Lung microvascular endothelial cell (primary cell): ENCODE data around the gene CDC42BPB. TPM values are rescaled to one million over a fixed set of nuclear protein-coding genes. Genes with fewer than 3 reads are reported as not detected.

Experiments used
- DNase-seq, 2 donors: peaks; one replicate each; pipeline versions ENCODE4 v3.0.0 to v3.0.0-alpha.2; 2010; ENCODE audit warnings: low read depth in 2 of 2
- total RNA-seq: library from RNA; depleted of rRNA; stranded (reverse); fragments of >200 nt; gene quantifications from 2 replicates; pipeline ENCODE4 v1.2.1, GENCODE V29; 2014

The CDC42BPB gene, protein sequence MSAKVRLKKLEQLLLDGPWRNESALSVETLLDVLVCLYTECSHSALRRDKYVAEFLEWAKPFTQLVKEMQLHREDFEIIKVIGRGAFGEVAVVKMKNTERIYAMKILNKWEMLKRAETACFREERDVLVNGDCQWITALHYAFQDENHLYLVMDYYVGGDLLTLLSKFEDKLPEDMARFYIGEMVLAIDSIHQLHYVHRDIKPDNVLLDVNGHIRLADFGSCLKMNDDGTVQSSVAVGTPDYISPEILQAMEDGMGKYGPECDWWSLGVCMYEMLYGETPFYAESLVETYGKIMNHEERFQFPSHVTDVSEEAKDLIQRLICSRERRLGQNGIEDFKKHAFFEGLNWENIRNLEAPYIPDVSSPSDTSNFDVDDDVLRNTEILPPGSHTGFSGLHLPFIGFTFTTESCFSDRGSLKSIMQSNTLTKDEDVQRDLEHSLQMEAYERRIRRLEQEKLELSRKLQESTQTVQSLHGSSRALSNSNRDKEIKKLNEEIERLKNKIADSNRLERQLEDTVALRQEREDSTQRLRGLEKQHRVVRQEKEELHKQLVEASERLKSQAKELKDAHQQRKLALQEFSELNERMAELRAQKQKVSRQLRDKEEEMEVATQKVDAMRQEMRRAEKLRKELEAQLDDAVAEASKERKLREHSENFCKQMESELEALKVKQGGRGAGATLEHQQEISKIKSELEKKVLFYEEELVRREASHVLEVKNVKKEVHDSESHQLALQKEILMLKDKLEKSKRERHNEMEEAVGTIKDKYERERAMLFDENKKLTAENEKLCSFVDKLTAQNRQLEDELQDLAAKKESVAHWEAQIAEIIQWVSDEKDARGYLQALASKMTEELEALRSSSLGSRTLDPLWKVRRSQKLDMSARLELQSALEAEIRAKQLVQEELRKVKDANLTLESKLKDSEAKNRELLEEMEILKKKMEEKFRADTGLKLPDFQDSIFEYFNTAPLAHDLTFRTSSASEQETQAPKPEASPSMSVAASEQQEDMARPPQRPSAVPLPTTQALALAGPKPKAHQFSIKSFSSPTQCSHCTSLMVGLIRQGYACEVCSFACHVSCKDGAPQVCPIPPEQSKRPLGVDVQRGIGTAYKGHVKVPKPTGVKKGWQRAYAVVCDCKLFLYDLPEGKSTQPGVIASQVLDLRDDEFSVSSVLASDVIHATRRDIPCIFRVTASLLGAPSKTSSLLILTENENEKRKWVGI (N-terminal part only)
- total RNA-seq = 73.7 and 104 TPM in 2 replicates

DNA sequence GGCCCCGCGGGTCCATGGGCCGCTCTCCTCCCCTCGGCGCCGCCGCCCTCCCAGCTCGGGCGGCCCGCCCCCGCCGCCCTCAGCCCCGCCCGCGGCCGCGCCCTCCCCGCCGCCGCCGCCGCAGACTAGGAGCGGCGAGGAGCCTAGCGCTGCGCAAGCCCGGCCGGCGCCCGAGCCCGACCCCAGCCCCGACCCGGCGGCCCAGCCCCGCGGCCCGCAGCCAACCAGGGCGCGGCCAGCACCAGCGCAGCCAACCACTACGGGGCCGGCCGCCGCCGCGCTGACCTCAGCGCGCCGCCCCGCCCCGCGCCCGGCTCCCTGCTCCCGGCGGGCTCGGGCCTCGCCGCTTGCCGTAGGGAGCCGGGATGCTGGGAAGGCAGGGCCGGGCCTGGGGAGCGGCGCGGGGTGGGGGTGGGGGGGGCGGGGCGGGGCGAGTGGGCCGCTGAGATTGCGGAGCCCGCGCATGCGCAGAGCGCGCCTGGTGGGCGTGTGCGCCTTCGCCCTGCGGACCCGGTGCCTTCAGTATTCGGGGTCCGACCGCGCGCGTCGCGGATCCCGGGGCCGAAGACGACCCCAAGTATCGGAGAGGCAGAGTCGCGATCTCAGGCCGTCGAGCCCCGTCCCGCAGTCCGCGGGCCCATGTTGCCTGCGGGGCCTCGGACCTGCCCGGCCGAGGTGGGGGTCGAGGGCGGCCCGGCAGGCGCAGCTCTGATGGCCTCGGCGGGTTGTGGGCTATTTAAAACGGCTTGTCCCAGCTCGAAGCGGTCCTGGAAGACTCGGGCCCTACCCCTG, at the start of gene CDC42BPB:
Gene CDC42BPB, minus strand, starts transcription at position 178 of the 792 bp plus-strand sequence. CDS start 376 bp downstream, outside the sequence.
- DNase-seq = peak; percentile 95 to 96

DNA sequence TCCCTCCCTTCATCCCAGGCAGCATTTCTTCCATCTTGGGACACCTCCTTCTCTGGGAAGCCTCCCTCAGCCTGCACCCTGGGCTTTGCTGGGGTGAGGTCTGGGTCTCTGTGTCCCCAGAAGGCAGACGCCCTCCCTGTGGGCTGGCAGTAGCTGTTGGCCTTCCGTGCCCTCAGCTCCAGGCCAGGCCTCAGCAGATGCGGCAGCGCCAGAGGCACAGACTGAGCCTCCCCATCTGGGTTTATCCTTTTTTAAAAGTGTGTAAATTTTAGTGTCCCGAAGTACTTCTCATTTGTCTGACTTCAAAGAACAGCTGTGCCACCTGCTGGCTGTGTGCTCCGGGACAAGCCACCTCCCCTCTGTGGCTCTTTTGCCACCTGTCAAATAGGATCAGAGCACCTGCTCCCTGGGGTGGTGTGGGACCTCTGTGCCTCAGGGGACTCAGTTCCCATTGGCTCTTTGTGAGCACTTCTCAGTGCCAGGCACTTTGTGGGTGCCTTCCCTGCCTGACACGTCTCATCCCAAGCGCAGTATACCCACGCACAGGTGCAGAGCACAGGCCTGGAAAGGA, 48.3 kb upstream of the CDC42BPB start:
- DNase-seq = peak in 1 of 2 donors; percentile 41

DNA sequence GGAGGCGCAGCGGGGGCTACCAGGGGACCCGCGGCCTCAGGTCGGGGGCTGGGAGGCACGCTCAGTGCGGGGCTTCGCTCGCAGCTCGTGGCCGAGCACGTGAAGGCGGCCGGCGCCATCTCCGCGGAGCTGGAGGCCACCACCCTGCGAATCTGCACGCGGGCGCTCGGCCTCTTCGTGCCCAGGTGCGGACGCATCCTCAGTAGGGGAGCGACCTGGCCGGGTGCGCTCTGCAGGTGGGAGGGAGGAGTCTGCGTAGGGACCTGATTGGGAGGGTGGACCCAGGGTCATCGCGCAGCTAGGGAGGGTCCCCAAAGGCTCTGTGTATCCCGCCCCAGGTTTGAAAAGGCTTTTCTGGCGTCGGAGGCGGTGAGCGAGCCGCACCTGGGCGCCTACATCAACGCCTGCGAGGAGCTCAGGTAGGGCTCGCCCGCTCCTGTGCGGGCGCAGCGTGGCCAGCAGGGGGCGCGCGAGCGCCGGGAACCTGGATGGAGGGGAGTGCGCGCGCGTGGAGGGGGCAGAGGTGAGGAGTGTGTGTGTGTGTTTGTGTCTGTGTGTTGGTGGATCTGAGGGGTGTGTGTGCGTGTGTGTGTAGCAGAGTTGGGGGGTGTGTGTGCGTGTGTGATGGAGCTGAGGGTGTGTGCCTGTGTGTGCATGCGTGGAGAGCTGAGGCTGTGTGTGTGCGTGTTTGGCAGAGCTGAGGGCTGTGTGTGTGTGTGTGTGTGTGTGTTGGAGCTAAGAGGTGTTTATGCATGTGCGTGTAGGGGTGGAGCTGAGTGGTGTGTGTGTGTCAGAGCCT, 47.5 kb upstream of the CDC42BPB start:
- DNase-seq = peak; percentile 37 to 68

DNA sequence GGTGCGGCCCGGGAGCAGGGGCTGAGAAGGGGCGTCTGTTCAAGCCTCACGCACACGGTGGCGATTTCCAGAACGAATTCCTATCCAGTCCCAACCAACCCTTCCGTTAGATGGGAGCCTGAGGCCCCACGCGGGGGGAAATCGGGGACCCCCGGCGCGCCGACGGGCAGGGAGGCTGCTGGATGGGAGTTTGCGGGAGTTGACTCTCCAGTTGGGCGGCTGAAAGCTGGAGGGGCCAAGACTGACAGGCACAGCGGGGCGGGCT, 47.0 kb upstream of the CDC42BPB start:
- no peak for DNase-seq

DNA sequence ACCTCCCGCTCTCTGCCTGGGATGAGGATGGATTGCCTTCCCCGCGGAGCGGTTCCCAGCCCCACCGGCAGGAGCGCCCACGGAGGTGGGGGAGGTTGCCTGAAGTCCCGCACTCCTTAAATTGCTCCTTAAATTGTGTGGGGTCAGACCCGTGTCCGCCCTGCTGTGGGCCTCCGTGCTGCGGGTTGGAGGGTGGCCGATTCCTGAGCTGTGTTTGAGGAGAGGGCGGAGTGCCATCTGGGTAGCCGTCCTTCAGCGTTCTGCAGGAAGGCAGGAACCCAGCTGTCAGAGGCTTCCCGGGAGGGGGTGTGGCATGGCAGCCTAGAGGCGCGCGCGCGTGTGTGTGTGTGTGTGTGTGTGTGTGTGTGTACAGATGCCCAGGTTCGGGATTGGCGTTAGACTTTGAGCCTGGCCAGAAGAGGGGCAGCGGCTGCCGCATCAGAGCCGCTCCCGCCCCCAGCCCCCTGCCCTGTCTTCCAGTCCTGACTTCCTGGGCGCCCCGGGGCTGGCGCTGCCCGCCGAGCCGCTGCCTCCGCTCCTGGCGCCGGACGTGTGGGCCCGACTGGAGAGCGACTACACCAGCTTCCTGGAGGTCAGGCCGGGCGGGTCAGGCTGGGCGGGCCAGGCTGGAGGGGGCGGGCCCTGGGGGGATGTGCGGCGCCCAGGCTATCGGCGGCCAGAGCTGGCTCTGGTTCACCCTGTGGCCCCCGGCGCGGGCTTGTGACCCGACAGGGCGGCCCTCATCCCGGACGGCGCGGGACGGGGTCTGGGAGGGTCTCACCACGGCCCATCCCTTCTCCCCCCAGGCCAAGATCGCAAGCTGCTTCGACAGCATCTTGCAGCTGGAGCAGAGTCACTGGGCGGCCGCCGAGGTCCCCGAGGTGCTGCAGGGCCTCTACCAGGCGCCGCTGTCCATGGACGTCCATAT, 46.4 kb upstream of the CDC42BPB start:
- DNase-seq = peak; percentile 35 to 43

DNA sequence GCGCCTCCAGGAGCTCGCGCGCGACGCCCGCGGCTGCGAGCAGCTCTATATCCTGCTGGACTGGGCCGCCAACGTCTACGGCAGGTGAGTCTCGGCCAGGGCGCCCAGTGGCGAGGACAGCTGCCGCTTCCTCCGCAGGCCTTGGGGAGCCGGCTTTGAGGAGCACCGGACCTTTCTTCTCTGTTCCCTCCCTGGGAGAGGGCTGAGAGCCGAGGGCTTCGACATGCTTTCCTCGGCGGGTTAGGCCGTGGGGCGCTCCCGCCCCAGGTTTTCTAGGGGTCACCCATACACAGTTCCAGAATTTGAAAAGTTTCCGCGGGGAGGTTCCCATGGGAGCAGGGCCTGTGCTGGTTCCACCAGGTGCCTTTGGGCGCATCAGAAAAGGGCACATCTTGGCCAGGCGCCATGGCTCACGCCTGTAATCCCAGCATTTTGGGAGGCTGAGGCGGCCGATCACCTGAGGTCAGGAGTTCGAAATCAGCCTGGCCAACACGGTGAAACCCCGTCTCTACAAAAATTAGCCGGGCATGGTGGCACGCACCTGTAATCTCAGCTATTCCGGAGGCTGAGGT, 45.4 kb upstream of the CDC42BPB start:
- no peak for DNase-seq

DNA sequence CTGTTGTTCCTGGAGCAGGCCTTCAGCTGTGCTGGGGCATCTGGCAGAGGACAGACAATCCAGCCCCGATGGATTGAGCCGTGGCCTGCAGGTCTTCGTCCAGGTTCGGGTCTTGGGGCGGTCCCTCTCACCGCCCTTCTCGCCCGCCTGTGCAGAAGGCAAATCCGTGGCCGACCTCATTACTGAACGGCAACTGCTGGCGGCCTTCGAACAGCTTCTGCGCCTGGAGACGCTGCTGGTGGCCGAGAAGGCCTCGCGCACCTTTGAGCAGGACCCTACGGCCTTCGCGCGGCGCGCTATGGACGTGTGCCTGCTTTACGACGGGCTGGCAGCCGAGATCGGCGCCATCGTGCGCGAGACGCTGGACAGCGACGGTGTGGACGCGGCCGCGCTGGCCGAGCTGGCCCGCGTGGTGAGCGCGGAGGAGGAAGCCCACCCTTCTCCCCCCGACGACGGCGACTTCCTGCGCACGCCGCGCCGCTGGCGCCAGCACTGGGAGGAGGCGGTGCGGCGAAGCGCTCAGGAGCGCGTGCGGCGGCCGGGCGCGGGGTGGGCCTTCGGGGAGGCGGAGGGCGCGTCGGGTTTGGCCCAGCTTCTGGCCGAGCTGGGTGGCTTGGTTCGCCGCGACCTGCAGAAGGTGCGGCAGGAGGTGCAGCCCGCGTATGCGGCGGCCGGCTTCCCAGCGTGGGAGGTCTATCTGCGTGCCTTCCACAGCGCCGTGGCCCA, 44.8 kb upstream of the CDC42BPB start:
- peak; percentile 22 to 48 for DNase-seq

DNA sequence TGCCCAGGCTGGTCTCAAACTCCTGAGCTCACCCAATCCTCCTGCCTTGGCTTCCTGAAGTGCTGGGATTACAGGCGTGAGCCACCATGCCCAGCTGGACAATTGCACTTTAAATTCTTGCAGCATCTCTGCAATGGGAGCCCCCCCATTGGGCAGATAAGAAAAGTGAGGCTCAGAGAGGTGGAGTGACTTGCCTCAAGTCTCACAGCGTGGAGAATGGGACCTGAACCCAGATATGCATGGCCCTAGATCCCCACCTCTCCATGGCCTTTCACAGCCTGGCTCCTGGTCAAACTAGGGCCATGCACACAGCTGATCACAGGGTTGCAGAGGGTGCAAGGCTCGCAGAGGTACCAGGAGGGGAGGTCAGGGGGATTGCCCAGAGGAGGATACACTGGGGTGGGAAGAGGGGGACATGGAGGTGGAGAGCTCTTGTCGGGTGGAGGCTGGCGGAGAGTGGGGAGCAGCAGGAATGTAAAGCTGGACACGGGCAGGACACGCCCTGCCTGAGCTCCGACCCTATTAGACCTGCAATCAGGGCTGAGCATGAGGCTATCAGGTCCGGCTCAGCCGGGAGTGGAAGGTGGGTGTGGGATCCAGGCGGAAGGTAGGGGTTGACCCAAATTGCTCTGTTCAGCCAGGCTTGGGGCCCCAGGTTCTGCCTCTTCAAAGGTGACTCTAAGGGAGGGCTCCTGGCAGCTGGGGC, 44.1 kb upstream of the CDC42BPB start:
- no peak for DNase-seq

DNA sequence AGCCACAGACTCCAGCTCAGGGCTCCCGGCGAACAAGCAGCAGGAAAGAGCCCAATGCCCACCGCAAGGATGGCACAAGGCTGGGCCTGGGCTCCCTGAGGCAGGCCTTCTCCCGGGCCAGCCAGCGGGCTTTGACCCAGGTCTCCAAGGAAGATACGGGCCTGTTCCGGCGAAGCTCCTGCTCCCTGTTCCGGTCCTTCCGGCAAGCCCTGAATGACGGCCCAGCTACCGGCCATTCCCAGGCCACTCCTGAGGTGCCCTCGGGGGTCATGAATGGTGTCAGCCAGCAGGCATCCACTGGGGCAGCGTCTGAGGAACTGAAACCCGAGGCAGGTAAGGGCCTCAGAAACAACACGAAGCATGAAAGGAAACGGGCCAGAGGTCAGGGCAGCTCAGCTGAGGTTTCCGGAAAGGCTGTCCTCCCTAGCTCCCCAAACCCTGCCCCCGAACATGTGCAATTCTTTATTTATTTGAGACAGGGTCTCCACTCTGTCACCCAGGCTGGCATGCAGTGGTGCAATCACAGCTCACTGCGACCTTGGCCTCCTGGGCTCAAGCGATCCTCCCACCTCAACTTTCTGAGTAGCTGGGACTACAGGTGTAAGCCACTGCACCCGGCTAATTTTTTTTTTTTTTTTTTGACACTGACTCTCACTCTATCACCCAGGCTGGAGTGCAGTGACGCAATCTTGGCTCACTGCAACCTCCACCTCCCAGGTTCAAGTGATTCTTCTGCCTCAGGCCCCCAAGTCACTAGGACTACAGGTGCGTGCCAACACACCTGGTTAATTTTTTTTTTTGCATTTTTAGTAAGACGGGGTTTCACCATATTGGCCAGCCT, 43.2 kb upstream of the CDC42BPB start:
- DNase-seq = no peak

DNA sequence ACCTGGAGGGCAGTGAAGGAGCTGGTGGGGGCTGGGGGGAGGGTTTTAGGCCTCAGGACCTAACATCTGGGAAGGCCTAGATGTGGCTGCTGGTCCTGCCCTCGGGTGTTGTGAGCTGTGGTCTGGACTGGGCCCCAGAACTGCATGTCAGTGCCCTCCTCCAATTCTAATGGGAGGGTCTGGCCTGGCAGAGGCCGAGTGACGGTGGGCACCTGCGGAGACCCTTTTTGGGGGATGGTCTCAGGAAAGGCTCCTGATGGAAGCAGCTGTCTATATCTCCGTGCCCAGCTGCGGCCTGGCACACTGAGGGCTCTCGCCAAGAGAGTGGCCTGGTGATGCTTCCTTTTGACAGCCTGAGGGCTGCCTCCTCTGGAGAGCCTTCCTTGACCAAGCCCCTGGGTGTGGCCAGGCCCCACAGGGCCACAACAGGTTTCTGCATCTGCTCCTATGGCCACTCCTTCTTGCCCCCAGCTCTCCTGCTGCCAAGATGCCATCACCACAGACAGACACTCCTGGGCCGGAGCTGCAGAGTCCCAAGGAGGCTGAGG, 42.5 kb upstream of the CDC42BPB start:
- DNase-seq = no peak

DNA sequence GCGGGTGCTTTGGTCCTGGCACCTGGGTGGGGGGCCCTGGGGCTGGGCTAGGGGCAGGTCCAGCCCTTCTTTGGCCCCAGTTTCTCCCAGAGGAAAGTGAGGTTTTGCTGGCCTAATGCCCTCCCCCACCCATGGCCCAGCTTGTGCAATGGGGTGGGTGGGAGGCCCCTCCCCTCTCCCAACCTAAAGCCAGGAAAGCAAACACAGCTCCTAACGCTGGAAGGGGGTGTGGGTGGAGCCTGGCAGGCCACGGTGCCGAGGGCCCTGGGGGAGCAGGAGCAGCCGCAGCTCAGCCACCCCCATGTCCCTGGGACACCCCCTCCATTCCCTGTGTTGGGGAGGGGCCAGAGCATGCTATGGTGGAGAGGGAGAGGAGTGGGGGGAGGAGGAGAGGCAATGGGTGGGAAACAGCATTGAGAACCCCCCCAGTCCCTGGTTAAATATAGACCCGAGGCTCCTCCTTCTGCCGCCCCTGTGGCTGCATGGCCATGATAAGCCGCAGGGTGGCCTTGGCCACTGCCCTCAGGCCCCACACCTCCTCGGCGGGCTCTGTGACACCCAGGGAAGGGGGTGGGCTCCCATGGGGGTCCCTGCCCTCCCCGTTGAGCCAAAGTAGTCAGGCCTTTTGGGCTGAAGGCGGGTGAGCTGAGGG, 41.9 kb upstream of the CDC42BPB start:
- DNase-seq = no peak

DNA sequence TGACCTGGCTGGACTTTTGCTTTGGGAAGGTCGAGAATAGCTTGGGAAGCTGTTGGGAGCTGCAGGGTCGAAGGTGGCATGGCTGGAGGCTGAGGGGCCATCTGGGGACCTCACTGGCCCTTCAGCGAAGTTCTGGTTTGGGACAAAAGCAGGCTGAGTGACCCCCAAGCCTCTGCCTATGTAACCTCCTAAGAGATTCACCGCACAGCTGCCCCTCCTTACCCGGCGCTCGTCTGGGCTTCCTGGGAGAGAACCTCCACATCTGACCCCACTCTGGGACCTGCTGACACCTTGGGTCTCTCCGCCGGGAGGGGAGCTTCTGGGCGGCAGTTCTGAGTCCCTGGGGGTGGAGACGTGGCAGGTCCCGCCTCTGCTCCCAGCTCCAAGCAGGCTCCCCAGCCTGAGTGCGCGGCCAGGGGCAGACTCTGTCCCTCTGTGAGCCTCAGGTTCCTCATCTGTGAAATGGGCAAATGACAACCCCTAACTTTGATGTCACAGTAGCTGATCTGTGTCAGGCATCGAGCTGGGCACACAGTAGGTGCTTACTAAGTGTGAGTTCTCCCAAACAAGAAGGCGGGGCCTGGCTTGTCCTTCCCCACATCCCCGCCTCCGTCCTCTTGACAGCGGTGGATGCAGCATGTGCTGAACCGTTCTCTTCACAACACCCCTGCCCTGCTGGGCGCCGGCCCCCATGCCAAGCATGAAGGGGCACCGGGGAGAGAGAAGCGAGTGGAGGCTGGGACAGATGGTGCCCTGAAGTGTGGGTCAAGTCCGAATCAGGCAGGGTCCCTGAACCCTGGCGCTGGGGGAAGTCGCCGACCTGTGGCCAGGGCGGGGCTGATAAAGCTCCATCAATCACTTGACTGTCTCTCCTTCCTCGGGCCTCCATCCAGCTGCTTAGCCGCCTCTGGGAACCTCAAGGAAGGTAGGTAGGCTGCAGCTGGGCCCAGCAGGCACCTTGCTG, 40.9 kb upstream of the CDC42BPB start:
- DNase-seq = no peak

DNA sequence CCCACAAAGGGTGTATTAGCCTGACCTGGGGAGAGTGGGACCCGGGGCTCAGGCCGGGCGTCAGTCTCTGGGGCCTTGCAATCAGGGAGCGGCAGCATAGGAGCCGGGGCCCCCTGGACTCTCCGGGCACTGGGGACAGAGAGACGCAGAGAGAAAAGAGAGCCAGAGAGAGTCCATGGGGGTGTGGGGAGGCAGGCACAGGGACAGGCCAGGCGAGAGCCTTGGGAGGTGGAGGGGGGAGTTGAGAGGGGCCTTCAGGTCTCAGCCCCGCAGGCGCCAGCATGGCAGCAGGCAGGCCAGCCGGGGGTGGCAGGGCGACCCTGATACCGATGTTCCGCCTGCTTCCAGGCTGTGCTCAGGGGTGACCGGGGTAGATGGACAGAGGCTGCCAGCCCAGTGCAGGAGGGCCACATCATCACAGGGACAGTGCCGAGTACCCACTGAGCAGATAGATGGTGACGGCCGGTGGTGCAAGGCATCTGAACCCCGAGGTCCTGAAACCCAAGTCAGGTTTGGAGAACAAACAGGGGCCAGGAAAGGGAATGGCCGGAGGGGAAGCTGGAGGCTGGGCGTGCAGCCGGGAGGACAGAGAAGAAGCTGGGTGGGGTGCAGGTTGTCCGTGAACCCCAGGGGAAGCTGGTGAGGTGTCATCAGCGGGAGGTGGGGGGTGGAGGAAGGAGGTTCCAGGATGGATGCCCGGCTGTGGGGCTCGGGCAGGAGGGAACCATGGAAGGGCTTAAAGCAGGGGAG, 40.1 kb upstream of the CDC42BPB start:
- no peak for DNase-seq

DNA sequence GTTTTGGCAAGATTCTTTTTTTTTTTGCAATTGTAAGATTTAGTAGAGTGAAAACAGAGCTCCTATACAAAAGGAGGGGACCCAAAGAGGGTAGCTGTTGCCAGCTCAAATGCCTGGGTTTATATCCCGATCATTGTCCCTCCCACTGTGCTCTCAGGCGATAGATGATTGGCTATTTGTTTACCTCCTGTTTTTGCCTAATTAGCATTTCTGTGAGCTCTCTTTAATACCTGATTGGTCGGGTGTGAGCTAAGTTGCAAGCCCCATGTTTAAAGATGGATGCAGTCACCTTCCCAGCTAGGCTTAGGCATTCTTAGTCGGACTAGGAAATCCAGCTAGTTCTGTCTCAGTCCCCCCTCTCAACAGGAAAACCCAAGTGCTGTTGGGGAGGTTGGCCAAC, 39.0 kb upstream of the CDC42BPB start:
- no peak for DNase-seq
